ENCODE measurements around the gene STK36.

The STK36 gene

GRCh38 chr2:218748741-218749441, 77.0 kb downstream of the STK36 start:
- no peak for DNase-seq

All from NCI-H774 (cell line).